Left ventricle myocardium inferior (tissue), 1 donor: ENCODE measurements around the gene CDH4. TPM values are rescaled to one million over a fixed set of nuclear protein-coding genes. Genes with fewer than 3 reads are reported as not detected.

ENCODE experiments used
- DNase-seq: peaks from one replicate; pipeline ENCODE4 v3.0.0-alpha.2; 2020
- H3K27ac ChIP-seq: fragments of 200-600 bp; replicated peaks from 2 replicates; pipeline ENCODE4 v1.8.0; 2021
- H3K27me3 ChIP-seq: fragments of 200-600 bp; 2 replicates; pipeline ENCODE4 v1.8.0; 2021; ENCODE audit warnings: low read depth
- H3K36me3 ChIP-seq: fragments of 200-600 bp; 2 replicates; pipeline ENCODE4 v1.8.0; 2021
- H3K4me1 ChIP-seq: fragments of 200-600 bp; 2 replicates; pipeline ENCODE4 v1.8.0; 2021
- H3K4me3 ChIP-seq: fragments of 200-600 bp; 2 replicates; pipeline ENCODE4 v1.8.0; 2021; ENCODE audit warnings: mild to moderate bottlenecking, moderate library complexity
- H3K9me3 ChIP-seq: fragments of 200-600 bp; replicated peaks from 2 replicates; pipeline ENCODE4 v1.8.0; 2021
- CTCF ChIP-seq: fragments of 200-600 bp; IDR thresholded peaks from 2 replicates; pipeline ENCODE4 v1.8.0; 2021; ENCODE audit warnings: antibody characterized with exemption, mild to moderate bottlenecking, borderline replicate concordance
- intact Hi-C: fragments of 100-400 bp; cut with micrococcal nuclease; formaldehyde crosslinking; loops from one replicate; pipeline ENCODE4 v1.11.0; 2022
- total RNA-seq: library from RNA; stranded (reverse); fragmentation: NEBNext Ultra II Directional; extraction: Animal tissue kit (Norgen Biotek cat#: 25700); gene quantifications from one replicate; pipeline ENCODE4 v1.2.1, GENCODE V29; 2021
- donor health status: DM: no; HTN: yes; CAD: no; lungs with severe emphysema.

The CDH4 gene
- total RNA-seq, 1 donor from 2014 or later: 0.05 TPM

GRCh38 chr20:61436667-61437279 is 184.7 kb downstream of the CDH4 start:
- no peak for DNase-seq
- Histone ChIP-seq H3K36me3 (no peaks in the 10 kb centered on the region), H3K4me1 (peaks cover 8% of the 10 kb centered on the region), H3K4me3 (no peak overlapping the region), H3K9me3 (no peaks in the 10 kb centered on the region), H3K27ac (no peak overlapping the region), H3K27me3 (peaks cover 95% of the 10 kb centered on the region)
- TF ChIP-seq CTCF: no peak
- intact Hi-C loops: no loop called here

GRCh38 chr20:61437280-61438206 is 185.5 kb downstream of the CDH4 start:
- Histone ChIP-seq H3K4me1 (peaks cover 8% of the 10 kb centered on the region), H3K4me3 (no peak overlapping the region), H3K27me3 (peaks cover 91% of the 10 kb centered on the region), H3K27ac (no peak overlapping the region), H3K36me3 (no peaks in the 10 kb centered on the region), H3K9me3 (no peaks in the 10 kb centered on the region)
- no peak for TF ChIP-seq CTCF
- intact Hi-C loops: no loop called here
- DNase-seq: peak; percentile 21

- DNase-seq: no peak
- intact Hi-C loops: no loop called here
- no peak for TF ChIP-seq CTCF
- no peak overlapping the region for H3K27ac ChIP-seq
- H3K27me3 ChIP-seq: peaks cover 90% of the 10 kb centered on the region
- no peak overlapping the region for H3K4me3 ChIP-seq
- H3K4me1 ChIP-seq: peaks cover 8% of the 10 kb centered on the region
- H3K9me3 ChIP-seq: no peaks in the 10 kb centered on the region
- H3K36me3 ChIP-seq: no peaks in the 10 kb centered on the region
These were observed 186.2 kb downstream of the CDH4 start for GRCh38 chr20:61438285-61438684.

GRCh38 chr20:61439251-61439650 is 187.2 kb downstream of the CDH4 start:
- Histone ChIP-seq H3K27ac (no peak overlapping the region), H3K27me3 (peaks cover 88% of the 10 kb centered on the region), H3K4me1 (peaks cover 8% of the 10 kb centered on the region), H3K36me3 (no peaks in the 10 kb centered on the region), H3K4me3 (no peak overlapping the region), H3K9me3 (no peaks in the 10 kb centered on the region)
- no peak for TF ChIP-seq CTCF
- intact Hi-C loops: no loop called here
- DNase-seq: no peak

- no peak for TF ChIP-seq CTCF
- intact Hi-C loops: no loop called here
- no peak overlapping the region for H3K27ac ChIP-seq
- H3K36me3 ChIP-seq: no peaks in the 10 kb centered on the region
- H3K9me3 ChIP-seq: no peaks in the 10 kb centered on the region
- peaks cover 88% of the 10 kb centered on the region for H3K27me3 ChIP-seq
- H3K4me3 ChIP-seq: no peak overlapping the region
- DNase-seq: no peak
- H3K4me1 ChIP-seq: peaks cover 8% of the 10 kb centered on the region
These were observed 188.5 kb downstream of the CDH4 start for GRCh38 chr20:61440548-61441055.
